HepG2 (cell line): ENCODE data around the gene LCAT. TPM values are rescaled to one million over a fixed set of nuclear protein-coding genes. Genes with fewer than 3 reads are reported as not detected.

Source experiments
- AKAP8 ChIP-seq: sonication (generic); formaldehyde crosslinking; IDR thresholded peaks from 2 replicates; pipeline ENCODE4 v1.5.1; 2020; ENCODE audit warnings: mild to moderate bottlenecking, missing genetic modification reagents
- CEBPZ ChIP-seq: IDR thresholded peaks from 2 replicates; pipeline ENCODE4 v1.6.1; 2012; ENCODE audit warnings: low read length, improper control_type of control experiment
- DPF2 ChIP-seq: sonication (generic); formaldehyde crosslinking; IDR thresholded peaks from 2 replicates; pipeline ENCODE4 v1.4.0; 2020; ENCODE audit warnings: mild to moderate bottlenecking, low read depth, missing genetic modification reagents, borderline replicate concordance
- MAFF ChIP-seq: IDR thresholded peaks from 2 replicates; pipeline ENCODE4 v1.6.1; 2011; ENCODE audit warnings: low read depth, low read length, improper control_type of control experiment
- MAFK ChIP-seq, 2 experiments: IDR thresholded peaks in 1 of 2; conservative IDR thresholded peaks in 1 of 2; 2 replicates each; pipeline ENCODE4 v1.6.1; 2011; ENCODE audit warnings: improper control_type of control experiment in 2 of 2, low read length in 2 of 2
- MAX ChIP-seq: IDR thresholded peaks from 2 replicates; pipeline ENCODE4 v1.6.1; 2012; ENCODE audit warnings: inconsistent platforms
- ZBTB40 ChIP-seq, 2 experiments: fragments of 450-650 bp in 1 of 2; sonication (generic) in 1 of 2; formaldehyde crosslinking in 1 of 2; IDR thresholded peaks; 2 replicates each; pipeline versions ENCODE4 v1.6.1 to v1.8.0; 2016 to 2022; ENCODE audit warnings: antibody characterized with exemption in 1 of 2, mild to moderate bottlenecking in 1 of 2, missing genetic modification reagents in 1 of 2
- ZNF260 ChIP-seq: sonication (generic); formaldehyde crosslinking; IDR thresholded peaks from 2 replicates; pipeline ENCODE4 v1.4.0; 2020; ENCODE audit warnings: missing genetic modification reagents, low read depth, mild to moderate bottlenecking, borderline replicate concordance
- ZNF564 ChIP-seq: sonication (generic); formaldehyde crosslinking; IDR thresholded peaks from 2 replicates; pipeline ENCODE4 v1.8.1; 2023; ENCODE audit warnings: mild to moderate bottlenecking, missing genetic modification reagents
- ZNF569 ChIP-seq: sonication (generic); formaldehyde crosslinking; IDR thresholded peaks from 2 replicates; pipeline ENCODE4 v1.5.0; 2020; ENCODE audit warnings: mild to moderate bottlenecking, missing genetic modification reagents, moderate library complexity, borderline replicate concordance
- ZNF749 ChIP-seq: sonication (generic); formaldehyde crosslinking; IDR thresholded peaks from 2 replicates; pipeline ENCODE4 v1.8.0; 2022; ENCODE audit warnings: mild to moderate bottlenecking, missing genetic modification reagents, moderate library complexity, borderline replicate concordance
- ZNF776 ChIP-seq: sonication (generic); formaldehyde crosslinking; IDR thresholded peaks from 2 replicates; pipeline ENCODE4 v1.4.0; 2020; ENCODE audit warnings: mild to moderate bottlenecking, missing genetic modification reagents
- polyA plus RNA-seq, 8 experiments: library from polyadenylated mRNA; depleted of rRNA in 3 of 8; stranded (reverse) in 7 of 8; unstranded in 1 of 8; fragments of >200 nt; fragmentation: Illumina TruSeq in 4 of 8; extraction: Trizol in 4 of 8; gene quantifications; 2 replicates each; pipeline versions ENCODE4 v1.2.1 to v1.2.3, GENCODE V29; 2011 to 2016; ENCODE audit warnings: low read depth in 4 of 8, missing spikeins in 1 of 8, mixed read lengths in 1 of 8; ENCODE audit not compliant: insufficient read depth in 1 of 8
- total RNA-seq, 5 experiments: library from RNA; depleted of rRNA; stranded (reverse); fragments of >200 nt; fragmentation: Illumina TruSeq; extraction: Trizol; gene quantifications; 2 replicates each; pipeline ENCODE4 v1.2.3, GENCODE V29; 2016; ENCODE audit warnings: low read depth in 1 of 5
- TF ChIP-seq, protein P1 (sequence below): sonication (generic); formaldehyde crosslinking; IDR thresholded peaks from 2 replicates; pipeline ENCODE4 v1.5.0; 2020; ENCODE audit warnings: missing genetic modification reagents

LCAT gene
- total and polyA plus RNA-seq, 2 of the 13 experiments (the other 11 are each of a cell fraction or from before 2014, with no cell fraction given): 36.1 to 38.9 TPM

DNA sequence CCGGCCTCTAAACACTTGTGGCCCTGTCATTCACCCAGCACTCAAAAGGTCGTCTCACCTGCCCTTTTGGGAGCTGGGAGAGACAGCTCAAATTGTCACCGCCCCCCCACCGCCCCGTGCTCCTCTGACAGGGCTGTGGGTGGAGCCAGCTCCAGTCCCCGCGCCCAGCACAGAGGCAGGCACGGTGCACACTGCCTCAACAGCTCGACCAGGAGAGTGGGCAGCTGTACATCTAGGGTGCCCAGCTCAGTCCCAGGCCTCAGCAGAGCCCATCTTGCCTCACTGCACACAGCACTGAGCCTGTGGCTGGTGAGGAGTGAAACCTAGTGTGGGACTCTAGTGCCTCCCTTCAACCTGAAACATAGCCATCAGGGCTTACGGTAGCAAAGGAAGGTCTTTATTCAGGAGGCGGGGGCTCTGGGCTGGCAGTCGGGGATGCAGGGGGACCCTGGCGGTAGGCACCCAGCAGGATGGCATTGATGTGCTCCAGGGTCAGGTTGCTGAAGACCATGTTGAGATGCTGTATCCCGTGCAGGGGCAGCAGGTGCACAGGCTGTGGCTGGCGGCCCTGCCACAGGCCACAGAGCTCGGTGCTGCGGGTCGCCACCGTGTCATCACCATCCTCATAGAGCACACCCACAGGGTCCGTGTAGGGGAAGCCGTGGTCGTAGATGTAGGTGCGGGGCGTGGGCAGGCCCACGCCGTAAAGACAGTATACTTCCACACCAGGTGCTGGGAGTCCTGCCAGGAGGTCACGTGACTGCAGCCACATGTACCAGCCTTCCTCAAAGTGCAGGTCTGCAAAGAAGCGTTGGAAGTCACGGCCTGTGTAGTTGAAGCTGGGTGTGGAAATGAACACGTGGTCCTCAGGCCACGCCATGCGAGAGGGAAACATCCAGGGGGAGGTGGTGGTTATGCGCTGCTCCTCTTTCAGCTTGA, 4.1 kb downstream of the LCAT start (continued):
- TF ChIP-seq ZBTB40 (IDR thresholded peaks at IDR 0.05): no peak
- TF ChIP-seq ZBTB40 (CRISPR knock-in tag; IDR thresholded peaks at IDR 0.05): 0 out of 2 replicates have a peak, but pooled peaks have one; percentile 50
- no peak for TF ChIP-seq MAFK (conservative IDR thresholded peaks at IDR 0.05 in 1 of 2, IDR thresholded peaks at IDR 0.05 in 1 of 2; ENCODE audit: low read length in 2 of 2)
- TF ChIP-seq ZNF569: no peak
- TF ChIP-seq ZNF749: no peak
- TF ChIP-seq ZNF260 (CRISPR knock-in tag): 0 out of 2 replicates have a peak, but pooled peaks have one; percentile 37
- peak; percentile 62; the same call in 1 of the 2 replicates for TF ChIP-seq ZNF564 (CRISPR knock-in tag)
- TF ChIP-seq, protein P1, sequence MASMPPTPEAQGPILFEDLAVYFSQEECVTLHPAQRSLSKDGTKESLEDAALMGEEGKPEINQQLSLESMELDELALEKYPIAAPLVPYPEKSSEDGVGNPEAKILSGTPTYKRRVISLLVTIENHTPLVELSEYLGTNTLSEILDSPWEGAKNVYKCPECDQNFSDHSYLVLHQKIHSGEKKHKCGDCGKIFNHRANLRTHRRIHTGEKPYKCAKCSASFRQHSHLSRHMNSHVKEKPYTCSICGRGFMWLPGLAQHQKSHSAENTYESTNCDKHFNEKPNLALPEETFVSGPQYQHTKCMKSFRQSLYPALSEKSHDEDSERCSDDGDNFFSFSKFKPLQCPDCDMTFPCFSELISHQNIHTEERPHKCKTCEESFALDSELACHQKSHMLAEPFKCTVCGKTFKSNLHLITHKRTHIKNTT: no peak
- no peak for TF ChIP-seq MAX
- TF ChIP-seq DPF2 (CRISPR knock-in tag): no peak
- no peak for TF ChIP-seq CEBPZ
- TF ChIP-seq MAFF: no peak
- 0 out of 2 replicates have a peak, but pooled peaks have one; percentile 62 for TF ChIP-seq ZNF776 (CRISPR knock-in tag)
- peak; percentile 87 for TF ChIP-seq AKAP8
